ENCODE results near the gene DSE.

GRCh38 chr6:116365743-116366142 lies 5.0 kb upstream of the DSE start:
- TF ChIP-seq CTCF (IDR thresholded peaks at IDR 0.05; ENCODE audit: borderline replicate concordance, extremely low read depth, low read length, poor library complexity, severe bottlenecking) = no peak
- no peak for TF ChIP-seq EZH2 (IDR thresholded peaks at IDR 0.05; ENCODE audit: borderline replicate concordance, low read depth, low read length, severe bottlenecking)
